HUES48 (cell line): ENCODE measurements around the gene SLC5A3.

Experiments used
- H3K27ac ChIP-seq: one replicate; pipeline ENCODE4 v1.7.0; 2013; ENCODE audit warnings: low read depth, low read length, inconsistent platforms
- H3K27me3 ChIP-seq: 2 replicates; pipeline ENCODE4 v1.6.1; 2013; ENCODE audit warnings: mild to moderate bottlenecking, low read length; ENCODE audit not compliant: control insufficient read depth, insufficient read depth
- H3K36me3 ChIP-seq: 2 replicates; pipeline ENCODE4 v1.6.1; 2013; ENCODE audit warnings: low read length; ENCODE audit not compliant: control insufficient read depth, insufficient read depth
- H3K4me1 ChIP-seq: 2 replicates; pipeline ENCODE4 v1.6.1; 2013; ENCODE audit warnings: mild to moderate bottlenecking, low read length; ENCODE audit not compliant: control insufficient read depth, insufficient read depth
- H3K4me3 ChIP-seq: 2 replicates; pipeline ENCODE4 v1.5.1; 2013; ENCODE audit warnings: mild to moderate bottlenecking, low read depth, low read length
- H3K9ac ChIP-seq: 2 replicates; pipeline ENCODE4 v1.6.1; 2013; ENCODE audit warnings: mild to moderate bottlenecking, low read depth, low read length, moderate library complexity
- H3K9me3 ChIP-seq: 2 replicates; pipeline ENCODE4 v1.6.1; 2013; ENCODE audit warnings: low read length; ENCODE audit not compliant: control insufficient read depth, insufficient read depth

Gene SLC5A3

GRCh38 chr21:34083357-34083756 is 10.0 kb downstream of the SLC5A3 start:
- H3K27me3 ChIP-seq = no peaks in the 10 kb centered on the region
- H3K36me3 ChIP-seq = peaks cover 38% of the 10 kb centered on the region
- H3K4me3 ChIP-seq = no peak overlapping the region
- no peak overlapping the region for H3K27ac ChIP-seq
- H3K4me1 ChIP-seq = peaks cover 54% of the 10 kb centered on the region
- H3K9ac ChIP-seq = no peak overlapping the region
- no peaks in the 10 kb centered on the region for H3K9me3 ChIP-seq

DNA sequence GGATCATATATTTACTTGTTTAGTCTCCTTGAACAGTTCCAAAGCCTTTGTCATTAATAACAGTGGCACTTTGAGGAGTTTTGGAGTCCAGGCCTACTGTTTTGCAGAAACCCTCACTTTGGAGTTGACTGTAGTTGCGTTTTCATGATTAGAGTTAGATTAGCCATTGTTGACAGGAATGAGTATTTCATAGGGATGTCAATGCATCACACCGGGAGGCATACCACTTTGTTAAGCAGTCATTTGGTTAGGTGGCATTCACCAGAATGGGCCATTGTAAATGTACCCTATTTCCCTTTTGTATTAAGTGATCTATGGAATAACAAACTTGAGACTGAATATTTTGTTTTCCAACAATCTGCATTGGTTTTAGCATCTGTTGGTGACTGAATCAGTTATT is 11.8 kb downstream of the SLC5A3 start:
- Histone ChIP-seq H3K4me1 (peaks cover 54% of the 10 kb centered on the region), H3K4me3 (no peak overlapping the region), H3K9ac (no peak overlapping the region), H3K9me3 (no peaks in the 10 kb centered on the region), H3K27ac (no peak overlapping the region), H3K27me3 (no peaks in the 10 kb centered on the region), H3K36me3 (peaks cover 25% of the 10 kb centered on the region; the same call in 1 of the 2 replicates)

DNA sequence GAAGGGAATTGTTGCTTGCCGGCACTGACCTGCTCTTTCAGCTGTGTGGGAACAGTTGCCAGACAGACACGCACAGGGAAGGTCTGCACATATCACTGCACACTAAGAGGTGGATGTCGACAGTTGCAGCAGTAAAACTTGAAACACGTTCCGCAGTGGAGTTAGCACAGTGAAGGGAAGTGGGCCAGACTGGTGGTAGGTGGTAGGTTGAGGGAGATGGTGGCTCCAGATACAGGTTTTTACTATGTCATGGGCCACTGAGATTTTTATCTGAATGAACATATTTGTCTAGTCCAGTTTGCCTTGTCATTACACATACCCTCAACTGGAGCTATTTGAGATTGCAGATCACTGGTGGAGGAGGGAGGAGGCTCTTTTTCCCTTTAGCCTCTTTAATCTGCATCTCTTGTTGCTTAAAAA is 13.5 kb downstream of the SLC5A3 start:
- H3K4me1 ChIP-seq = peaks cover 53% of the 10 kb centered on the region
- no peaks in the 10 kb centered on the region for H3K9me3 ChIP-seq
- no peak overlapping the region for H3K4me3 ChIP-seq
- H3K9ac ChIP-seq = no peak overlapping the region
- H3K27ac ChIP-seq = no peak overlapping the region
- peaks cover 12% of the 10 kb centered on the region; the same call in 1 of the 2 replicates for H3K36me3 ChIP-seq
- no peaks in the 10 kb centered on the region for H3K27me3 ChIP-seq

GRCh38 chr21:34088752-34089151 is 15.4 kb downstream of the SLC5A3 start:
- no peaks in the 10 kb centered on the region for H3K36me3 ChIP-seq
- no peaks in the 10 kb centered on the region for H3K27me3 ChIP-seq
- peaks cover 50% of the 10 kb centered on the region for H3K4me1 ChIP-seq
- no peak overlapping the region for H3K9ac ChIP-seq
- no peak overlapping the region for H3K27ac ChIP-seq
- H3K9me3 ChIP-seq = no peaks in the 10 kb centered on the region
- H3K4me3 ChIP-seq = no peak overlapping the region

DNA sequence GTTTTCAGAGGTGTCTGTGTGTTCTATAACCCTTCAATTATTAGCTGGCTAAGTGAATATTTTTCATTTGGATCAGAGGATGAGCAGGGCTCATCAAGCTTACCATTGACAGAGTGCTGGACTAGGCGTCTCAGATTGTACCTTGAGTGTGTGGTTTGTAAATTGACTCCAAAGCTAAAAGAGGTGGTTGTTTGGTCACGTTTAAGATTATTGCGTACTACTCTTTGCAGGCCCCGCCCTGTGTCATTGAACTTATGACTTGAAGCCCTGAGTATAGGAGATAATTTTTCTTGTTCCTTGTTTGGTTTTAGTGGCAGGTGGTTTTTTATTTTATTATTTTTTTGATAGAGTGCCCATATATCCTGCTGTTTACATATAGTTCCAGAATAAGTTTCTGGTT is 17.7 kb downstream of the SLC5A3 start:
- H3K27me3 ChIP-seq = no peaks in the 10 kb centered on the region
- H3K9me3 ChIP-seq = no peaks in the 10 kb centered on the region
- no peak overlapping the region for H3K9ac ChIP-seq
- H3K27ac ChIP-seq = no peak overlapping the region
- H3K4me3 ChIP-seq = no peak overlapping the region
- H3K36me3 ChIP-seq = peaks cover 15% of the 10 kb centered on the region
- H3K4me1 ChIP-seq = peaks cover 30% of the 10 kb centered on the region

DNA sequence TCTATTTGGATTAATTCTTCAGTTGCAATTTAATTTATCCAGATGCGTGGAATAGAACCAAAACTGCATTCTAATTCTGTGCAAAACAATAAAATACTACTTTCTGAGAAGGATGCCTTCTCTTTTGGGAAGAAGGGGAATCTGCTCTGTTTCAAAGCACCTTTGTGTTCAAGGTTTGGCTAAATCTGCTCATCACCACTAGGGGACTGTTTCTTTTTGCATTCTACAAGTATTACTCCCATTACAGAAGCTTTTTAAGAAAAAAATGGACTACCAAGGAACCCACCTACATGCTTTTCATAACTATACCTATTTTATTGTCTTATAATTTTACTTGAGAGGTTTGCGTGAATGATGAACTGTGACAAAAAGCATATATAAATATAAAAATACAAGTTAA is 18.2 kb downstream of the SLC5A3 start:
- Histone ChIP-seq H3K4me1 (peaks cover 24% of the 10 kb centered on the region), H3K9ac (no peak overlapping the region), H3K36me3 (peaks cover 20% of the 10 kb centered on the region), H3K27me3 (no peaks in the 10 kb centered on the region), H3K27ac (no peak overlapping the region), H3K9me3 (no peaks in the 10 kb centered on the region), H3K4me3 (no peak overlapping the region)

GRCh38 chr21:34092262-34092921 is 19.0 kb downstream of the SLC5A3 start:
- H3K27ac ChIP-seq = no peak overlapping the region
- H3K9ac ChIP-seq = no peak overlapping the region

GRCh38 chr21:34093083-34093482 is 19.7 kb downstream of the SLC5A3 start:
- Histone ChIP-seq H3K9ac (no peak overlapping the region), H3K27ac (no peak overlapping the region), H3K27me3 (no peaks in the 10 kb centered on the region), H3K36me3 (peaks cover 27% of the 10 kb centered on the region), H3K4me3 (no peak overlapping the region), H3K4me1 (peaks cover 15% of the 10 kb centered on the region), H3K9me3 (no peaks in the 10 kb centered on the region)

More at GRCh38 chr21:34092262-34092921, 19.0 kb downstream of the SLC5A3 start:
- peaks cover 18% of the 10 kb centered on the region for H3K4me1 ChIP-seq
- no peak overlapping the region for H3K4me3 ChIP-seq
- no peaks in the 10 kb centered on the region for H3K27me3 ChIP-seq
- no peaks in the 10 kb centered on the region for H3K9me3 ChIP-seq
- H3K36me3 ChIP-seq = peaks cover 27% of the 10 kb centered on the region

DNA sequence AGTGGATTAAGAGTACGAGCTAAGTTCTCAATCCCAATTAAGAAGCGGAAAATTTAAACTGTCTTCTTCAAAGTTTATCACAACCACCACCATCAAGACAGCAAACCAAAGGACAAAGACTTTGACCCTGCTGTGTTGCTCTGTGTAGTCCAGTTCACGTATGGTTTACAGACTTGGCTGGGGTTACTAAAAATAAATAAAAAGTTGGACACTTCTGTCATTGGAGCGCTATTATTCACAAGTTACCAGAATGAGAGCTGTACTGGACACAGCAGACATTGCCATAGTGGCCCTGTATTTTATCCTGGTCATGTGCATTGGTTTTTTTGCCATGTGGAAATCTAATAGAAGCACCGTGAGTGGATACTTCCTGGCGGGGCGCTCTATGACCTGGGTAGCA is 21.6 kb downstream of the SLC5A3 start:
- H3K9me3 ChIP-seq = no peaks in the 10 kb centered on the region
- no peak overlapping the region for H3K4me3 ChIP-seq
- peaks cover 25% of the 10 kb centered on the region for H3K4me1 ChIP-seq
- H3K27me3 ChIP-seq = no peaks in the 10 kb centered on the region
- peaks cover 33% of the 10 kb centered on the region for H3K36me3 ChIP-seq
- H3K9ac ChIP-seq = no peak overlapping the region
- no peak overlapping the region for H3K27ac ChIP-seq

GRCh38 chr21:34097442-34097841 is 24.1 kb downstream of the SLC5A3 start:
- peaks cover 33% of the 10 kb centered on the region for H3K36me3 ChIP-seq
- H3K27ac ChIP-seq = no peak overlapping the region
- no peaks in the 10 kb centered on the region for H3K9me3 ChIP-seq
- no peak overlapping the region for H3K9ac ChIP-seq
- peaks cover 35% of the 10 kb centered on the region for H3K4me1 ChIP-seq
- H3K4me3 ChIP-seq = no peak overlapping the region
- no peaks in the 10 kb centered on the region for H3K27me3 ChIP-seq

DNA sequence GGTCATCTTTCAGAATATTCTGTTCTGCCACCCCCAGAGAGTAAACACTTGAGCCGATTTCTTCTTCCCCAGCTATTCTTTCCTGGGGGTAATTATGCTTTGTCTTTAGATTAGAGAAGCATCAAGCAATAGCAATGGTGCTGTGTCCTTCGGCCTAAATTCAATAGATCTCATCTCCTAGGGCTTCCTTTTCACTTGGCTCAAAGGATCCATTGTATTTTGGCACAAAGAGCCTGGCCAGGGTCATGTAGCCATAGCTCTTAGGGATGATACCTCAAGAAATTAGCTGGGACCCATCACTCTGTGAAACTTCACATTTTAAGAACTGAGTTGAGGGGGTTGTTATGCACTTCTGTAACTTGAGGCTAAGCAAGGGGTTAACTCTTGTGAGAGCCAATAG is 27.0 kb downstream of the SLC5A3 start:
- H3K36me3 ChIP-seq = peaks cover 31% of the 10 kb centered on the region
- H3K27me3 ChIP-seq = no peaks in the 10 kb centered on the region
- peak overlapping the region; percentile 57 for H3K27ac ChIP-seq
- H3K4me3 ChIP-seq = 0 out of 2 replicates have a peak overlapping the region, but pooled peaks have one; percentile 33
- H3K9ac ChIP-seq = no peak overlapping the region
- no peaks in the 10 kb centered on the region for H3K9me3 ChIP-seq
- peaks cover 30% of the 10 kb centered on the region for H3K4me1 ChIP-seq
